Breast epithelium (tissue), 4 donors: ENCODE measurements around the gene TMEM164. TPM values are rescaled to one million over a fixed set of nuclear protein-coding genes. Genes with fewer than 3 reads are reported as not detected.

ENCODE experiments used
- DNase-seq, 2 donors: peaks; one replicate each; pipeline ENCODE4 v3.0.0-alpha.2; 2019; ENCODE audit warnings: low spot score in 2 of 2
- H3K27ac ChIP-seq, 2 donors: fragments of 200-600 bp; sonication (generic) in 1 of 2; one replicate each; pipeline ENCODE4 v1.5.1; 2016 to 2019; ENCODE audit warnings: mild to moderate bottlenecking in 1 of 2
- H3K27me3 ChIP-seq, 2 donors: fragments of 200-600 bp; sonication (generic) in 1 of 2; one replicate each; pipeline versions ENCODE4 v1.5.1 to v1.6.0; 2017 to 2019; ENCODE audit warnings: control low read depth in 1 of 2, mild to moderate bottlenecking in 1 of 2
- H3K36me3 ChIP-seq: fragments of 200-600 bp; one replicate; pipeline ENCODE4 v1.5.1; 2019
- H3K4me1 ChIP-seq, 2 donors: fragments of 200-600 bp; sonication (generic); one replicate each; pipeline ENCODE4 v1.5.1; 2016 to 2019; ENCODE audit warnings: control low read depth in 1 of 2
- H3K4me3 ChIP-seq, 3 donors: fragments of 200-600 bp; sonication (generic); 1 replicate in 2 of 3; 2 replicates in 1 of 3; pipeline ENCODE4 v1.5.1; 2016 to 2019; ENCODE audit warnings: mild to moderate bottlenecking in 3 of 3, moderate library complexity in 2 of 3
- H3K9me3 ChIP-seq, 2 donors: fragments of 200-600 bp; sonication (generic) in 1 of 2; one replicate each; pipeline ENCODE4 v1.5.1; 2016 to 2019; ENCODE audit warnings: control low read depth in 1 of 2
- CTCF ChIP-seq, 3 donors: fragments of 450-650 bp; IDR thresholded peaks; one replicate each; pipeline ENCODE4 v1.5.1; 2016 to 2017; ENCODE audit warnings: antibody characterized with exemption in 3 of 3, mild to moderate bottlenecking in 3 of 3, moderate library complexity in 3 of 3
- POLR2A ChIP-seq: fragments of 450-650 bp; IDR thresholded peaks from one replicate; pipeline ENCODE4 v1.6.1; 2016; ENCODE audit warnings: antibody characterized with exemption, mild to moderate bottlenecking, moderate library complexity
- POLR2AphosphoS5 ChIP-seq, 3 donors: sonication (generic); formaldehyde crosslinking; IDR thresholded peaks; one replicate each; pipeline ENCODE4 v1.6.1; 2017; ENCODE audit warnings: antibody characterized with exemption in 3 of 3
- intact Hi-C: fragments of 100-400 bp; cut with DNase I; formaldehyde crosslinking; loops from one replicate; pipeline ENCODE4 v1.15.1; 2023; ENCODE audit warnings: low total_unique reads
- total RNA-seq, 3 donors: library from RNA; depleted of rRNA; stranded (reverse); fragments of >200 nt; gene quantifications; one replicate each; pipeline ENCODE4 v1.1.0, GENCODE V29; 2016

TMEM164 gene
- total RNA-seq, 3 donors from 2014 or later: 35.7 to 58.7 (median 56.5) TPM

- DNase-seq: no peak
- Histone ChIP-seq H3K4me1 (no peaks in the 10 kb centered on the region), H3K9me3 (no peaks in the 10 kb centered on the region), H3K27me3 (peaks cover 0 to 43% of the 10 kb centered on the region in 2 donors), H3K36me3 (no peaks in the 10 kb centered on the region), H3K27ac (no peak overlapping the region), H3K4me3 (no peak overlapping the region)
- intact Hi-C loops: no loop called here
- TF ChIP-seq CTCF (IDR thresholded peaks at IDR 0.05): no peak
- no peak for TF ChIP-seq POLR2A
- TF ChIP-seq POLR2AphosphoS5 (IDR thresholded peaks at IDR 0.05): no peak
Observed at GRCh38 chrX:110204986-110205385, 202.1 kb downstream of the TMEM164 start.

- intact Hi-C loops: no loop called here
Observed at GRCh38 chrX:110208092-110208491, 205.2 kb downstream of the TMEM164 start.

GRCh38 chrX:110210417-110211139 is 207.7 kb downstream of the TMEM164 start:
- no peak overlapping the region for H3K27ac ChIP-seq
- no peaks in the 10 kb centered on the region for H3K36me3 ChIP-seq
- TF ChIP-seq POLR2A: no peak
- no peak for TF ChIP-seq POLR2AphosphoS5 (IDR thresholded peaks at IDR 0.05)
- TF ChIP-seq CTCF (IDR thresholded peaks at IDR 0.05): no peak
- no peaks in the 10 kb centered on the region for H3K9me3 ChIP-seq
- H3K4me1 ChIP-seq: no peaks in the 10 kb centered on the region
- intact Hi-C loops: no loop called here
- peaks cover 0 to 57% of the 10 kb centered on the region in 2 donors for H3K27me3 ChIP-seq
- no peak overlapping the region for H3K4me3 ChIP-seq
- DNase-seq: no peak

More at GRCh38 chrX:110208092-110208491, 205.2 kb downstream of the TMEM164 start:
- Histone ChIP-seq H3K27ac (no peak overlapping the region), H3K9me3 (no peaks in the 10 kb centered on the region), H3K27me3 (peaks cover 0 to 53% of the 10 kb centered on the region in 2 donors), H3K4me1 (no peaks in the 10 kb centered on the region), H3K4me3 (no peak overlapping the region), H3K36me3 (no peaks in the 10 kb centered on the region)
- DNase-seq: no peak
- TF ChIP-seq POLR2A (no peak), POLR2AphosphoS5 (IDR thresholded peaks at IDR 0.05) (no peak), CTCF (IDR thresholded peaks at IDR 0.05) (no peak)

- intact Hi-C loops: no loop called here
- Histone ChIP-seq H3K36me3 (no peaks in the 10 kb centered on the region), H3K4me1 (no peaks in the 10 kb centered on the region), H3K27ac (no peak overlapping the region), H3K9me3 (no peaks in the 10 kb centered on the region), H3K4me3 (no peak overlapping the region), H3K27me3 (peaks cover 0 to 58% of the 10 kb centered on the region in 2 donors)
- TF ChIP-seq CTCF (IDR thresholded peaks at IDR 0.05): no peak
- no peak for TF ChIP-seq POLR2A
- TF ChIP-seq POLR2AphosphoS5 (IDR thresholded peaks at IDR 0.05): no peak
- no peak for DNase-seq
Observed at GRCh38 chrX:110211340-110211739, 208.4 kb downstream of the TMEM164 start.

- intact Hi-C loops: no loop called here
- Histone ChIP-seq H3K27me3 (peaks cover 0 to 57% of the 10 kb centered on the region in 2 donors), H3K4me1 (no peaks in the 10 kb centered on the region), H3K9me3 (no peaks in the 10 kb centered on the region), H3K27ac (no peak overlapping the region), H3K36me3 (no peaks in the 10 kb centered on the region), H3K4me3 (no peak overlapping the region)
- DNase-seq: no peak
- TF ChIP-seq POLR2A: no peak
- no peak for TF ChIP-seq POLR2AphosphoS5 (IDR thresholded peaks at IDR 0.05)
- no peak for TF ChIP-seq CTCF (IDR thresholded peaks at IDR 0.05)
Observed at GRCh38 chrX:110212299-110212698, 209.4 kb downstream of the TMEM164 start.
